ENCODE measurements around the gene ARHGDIG.
"Not testable (repeated sequence)": the region's sequence is repeated elsewhere in the genome, so short reads cannot be mapped to it uniquely, and the experiment has no call there.

The ARHGDIG gene

GRCh38 chr16:301950-302349 is 21.6 kb downstream of the ARHGDIG start:
- DNase-seq: no peak

GRCh38 chr16:303760-304505 is 23.5 kb downstream of the ARHGDIG start:
- no peak for DNase-seq

- DNase-seq: no peak
Observed at GRCh38 chr16:305916-306626, 25.7 kb downstream of the ARHGDIG start.

- DNase-seq: no peak
Observed at GRCh38 chr16:306911-307370, 26.6 kb downstream of the ARHGDIG start.

GRCh38 chr16:307691-308312 is 27.4 kb downstream of the ARHGDIG start:
- DNase-seq: no peak

GRCh38 chr16:309476-309875 is 29.1 kb downstream of the ARHGDIG start:
- no peak for DNase-seq

GRCh38 chr16:311725-312124 is 31.3 kb downstream of the ARHGDIG start:
- no peak for DNase-seq

GRCh38 chr16:314351-314750 is 34.0 kb downstream of the ARHGDIG start:
- no peak for DNase-seq

GRCh38 chr16:314795-315299 is 34.5 kb downstream of the ARHGDIG start:
- DNase-seq: no peak

- DNase-seq: no peak
Observed at GRCh38 chr16:316741-317464, 36.5 kb downstream of the ARHGDIG start.

- no peak for DNase-seq
Observed at GRCh38 chr16:317583-317982, 37.2 kb downstream of the ARHGDIG start.

GRCh38 chr16:318628-319027 is 38.2 kb downstream of the ARHGDIG start:
- DNase-seq: no peak

GRCh38 chr16:320206-320605 is 39.8 kb downstream of the ARHGDIG start:
- DNase-seq: no peak

- DNase-seq: no peak
Observed at GRCh38 chr16:321532-321931, 41.1 kb downstream of the ARHGDIG start.

GRCh38 chr16:322476-323143 is 42.2 kb downstream of the ARHGDIG start:
- DNase-seq: no peak

GRCh38 chr16:324201-324450 is 43.7 kb downstream of the ARHGDIG start:
- DNase-seq: no peak

GRCh38 chr16:324451-325334 is 44.3 kb downstream of the ARHGDIG start:
- DNase-seq: no peak

- no peak for DNase-seq
Observed at GRCh38 chr16:325375-326145, 45.2 kb downstream of the ARHGDIG start.

- no peak for DNase-seq
Observed at GRCh38 chr16:330741-331140, 50.4 kb downstream of the ARHGDIG start.

- not testable (repeated sequence) for DNase-seq
Observed at GRCh38 chr16:331181-331814, 50.9 kb downstream of the ARHGDIG start.
